Body of pancreas (tissue), 4 donors: ENCODE results near the gene APOL2. TPM values are rescaled to one million over a fixed set of nuclear protein-coding genes. Genes with fewer than 3 reads are reported as not detected.

Source experiments
- ATAC-seq: fragments of 150-250 bp; one replicate; pipeline ENCODE4 v1.9.1; 2016
- DNase-seq, 4 donors: peaks; one replicate each; pipeline ENCODE4 v3.0.0-alpha.2; 2019
- H3K27ac ChIP-seq, 4 donors: fragments of 200-600 bp; sonication (generic); 1 replicate in 3 of 4; 2 replicates in 1 of 4; pipeline versions ENCODE4 v1.5.1 to v1.6.1; 2016 to 2019; ENCODE audit warnings: mild to moderate bottlenecking in 1 of 4, mixed read lengths in 1 of 4, moderate library complexity in 1 of 4
- H3K27me3 ChIP-seq, 2 donors: fragments of 200-600 bp; sonication (generic); one replicate each; pipeline ENCODE4 v1.6.0; 2016; ENCODE audit warnings: mild to moderate bottlenecking in 1 of 2
- H3K36me3 ChIP-seq, 2 donors: fragments of 200-600 bp; sonication (generic); replicated peaks in 1 of 2; 2 replicates each; pipeline ENCODE4 v1.5.1; 2016; ENCODE audit warnings: low read depth in 2 of 2; ENCODE audit not compliant: insufficient read depth in 1 of 2
- H3K4me1 ChIP-seq: fragments of 200-600 bp; sonication (generic); one replicate; pipeline ENCODE4 v1.6.0; 2016
- H3K4me3 ChIP-seq, 2 donors: fragments of 200-600 bp; sonication (generic); 1 replicate in 1 of 2; 2 replicates in 1 of 2; pipeline ENCODE4 v1.5.1; 2016 to 2019
- H3K9me3 ChIP-seq, 3 donors: fragments of 200-600 bp; sonication (generic); 1 replicate in 2 of 3; 2 replicates in 1 of 3; pipeline ENCODE4 v1.5.1; 2016
- CTCF ChIP-seq, 7 experiments: fragments of 450-650 bp in 4 of 7; fragments of 200-600 bp in 3 of 7; sonication (generic) in 3 of 7; IDR thresholded peaks; one replicate each; pipeline ENCODE4 v1.5.1; 2016 to 2019; ENCODE audit warnings: antibody characterized with exemption in 7 of 7
- POLR2A ChIP-seq, 3 donors: fragments of 450-650 bp; IDR thresholded peaks; one replicate each; pipeline ENCODE4 v1.6.1; 2016; ENCODE audit warnings: antibody characterized with exemption in 3 of 3, mild to moderate bottlenecking in 2 of 3
- WGBS, 2 donors: methylation state at CpG; one replicate each; pipeline ENCODE4 v1.1.5; 2017; 5-methylcytosine and 5-hydroxymethylcytosine counted together
- intact Hi-C: fragments of 100-400 bp; cut with DNase I; formaldehyde crosslinking; loops from one replicate; pipeline ENCODE4 v1.15.1; 2023
- total RNA-seq, 2 donors: library from RNA; depleted of rRNA; stranded (reverse); fragments of >200 nt; gene quantifications; one replicate each; pipeline ENCODE4 v1.1.0, GENCODE V29; 2016

APOL2 gene
- total RNA-seq, 2 donors from 2014 or later: 13.5 to 19.1 TPM

DNA sequence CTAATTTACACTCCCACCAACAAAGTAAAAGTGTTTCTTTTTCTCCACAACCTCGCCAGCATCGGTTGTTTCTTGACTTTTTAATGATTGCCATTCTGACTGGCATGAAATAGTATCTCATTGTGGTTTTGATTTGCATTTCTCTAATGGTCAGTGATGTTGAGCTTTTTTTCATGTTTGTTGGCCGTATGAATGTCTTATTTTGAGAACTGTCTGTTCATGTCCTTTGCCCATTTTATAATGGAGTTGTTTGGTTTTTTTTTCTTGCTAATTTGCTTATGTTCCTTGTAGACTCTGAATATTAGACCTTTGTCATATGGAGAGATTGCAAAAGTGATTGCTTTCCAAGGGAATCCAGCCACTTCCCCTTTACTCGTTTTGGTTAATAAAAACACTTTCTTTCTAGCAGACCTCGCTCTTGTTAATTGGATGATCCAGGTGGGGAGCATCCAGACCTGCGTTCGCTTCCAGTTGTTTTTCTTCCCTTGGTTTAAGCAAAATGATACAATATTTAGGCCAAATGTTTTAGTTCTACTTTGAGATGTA is 20.6 kb downstream of the APOL2 start:
- H3K4me1 ChIP-seq: no peaks in the 10 kb centered on the region
- H3K27ac ChIP-seq: no peak overlapping the region
- no peaks in the 10 kb centered on the region for H3K27me3 ChIP-seq
- WGBS, 2 donors: 80 to 83% methylated on average over 7 of the region's 7 CpGs
- DNase-seq (no peak), ATAC-seq (no peak)
- no peaks in the 10 kb centered on the region for H3K36me3 ChIP-seq
- intact Hi-C loops: no loop called here
- no peak overlapping the region for H3K4me3 ChIP-seq
- TF ChIP-seq POLR2A (IDR thresholded peaks at IDR 0.05) (no peak), CTCF (IDR thresholded peaks at IDR 0.05) (no peak)
- no peaks in the 10 kb centered on the region for H3K9me3 ChIP-seq

DNA sequence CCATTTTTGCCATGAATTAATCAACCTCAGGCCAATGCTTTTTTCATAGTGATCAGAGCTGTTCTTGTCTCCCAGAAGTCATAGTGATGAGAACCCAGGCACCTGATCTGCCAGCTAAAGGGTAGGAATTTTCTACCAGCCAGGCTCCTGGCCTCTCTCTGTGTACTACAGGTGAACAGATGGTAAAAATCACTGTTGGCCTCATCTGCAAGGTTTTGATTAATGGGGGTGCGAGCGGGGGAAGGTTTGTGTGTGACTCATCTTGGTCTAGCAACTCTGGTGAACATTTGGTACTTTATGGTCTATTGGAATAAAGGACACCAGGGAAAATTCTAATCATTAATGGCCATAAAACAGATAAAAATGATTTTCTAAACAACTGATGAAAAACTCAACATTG is 23.3 kb downstream of the APOL2 start:
- Histone ChIP-seq H3K27ac (no peak overlapping the region), H3K4me3 (no peak overlapping the region), H3K36me3 (no peaks in the 10 kb centered on the region), H3K27me3 (no peaks in the 10 kb centered on the region), H3K9me3 (no peaks in the 10 kb centered on the region), H3K4me1 (no peaks in the 10 kb centered on the region)
- intact Hi-C loops: no loop called here
- peak in 2 of 4 donors; percentile 31 to 35 for DNase-seq
- no peak for ATAC-seq
- TF ChIP-seq CTCF (IDR thresholded peaks at IDR 0.05): no peak
- no peak for TF ChIP-seq POLR2A (IDR thresholded peaks at IDR 0.05)
- 46 to 52% methylated on average over 2 of the region's 2 CpGs for WGBS, 2 donors

DNA sequence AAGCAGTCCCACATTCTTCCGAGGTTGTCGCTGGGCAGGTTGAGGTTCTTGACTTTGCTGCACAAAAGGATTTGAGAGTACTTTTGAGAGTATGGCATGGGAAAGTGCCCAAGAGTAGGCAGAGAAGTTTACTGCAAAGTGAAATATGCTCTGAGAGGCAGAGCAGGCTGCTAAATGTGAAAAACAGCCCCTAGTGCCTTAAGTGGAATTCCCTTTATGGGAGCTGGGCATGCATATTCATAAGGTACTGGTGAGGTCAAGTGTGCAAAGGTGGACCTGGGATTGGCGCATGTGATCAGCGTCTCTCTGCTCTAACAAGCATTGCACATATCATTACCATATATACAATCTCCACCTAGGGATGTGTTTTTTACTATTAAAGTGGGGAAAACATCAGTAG is 25.7 kb downstream of the APOL2 start:
- Histone ChIP-seq H3K4me1 (no peaks in the 10 kb centered on the region), H3K9me3 (no peaks in the 10 kb centered on the region), H3K27me3 (no peaks in the 10 kb centered on the region), H3K36me3 (no peaks in the 10 kb centered on the region), H3K27ac (no peak overlapping the region), H3K4me3 (no peak overlapping the region)
- ATAC-seq: no peak
- no peak for DNase-seq
- WGBS, 2 donors: 88 to 93% methylated on average over 4 of the region's 4 CpGs
- TF ChIP-seq POLR2A (IDR thresholded peaks at IDR 0.05) (no peak), CTCF (IDR thresholded peaks at IDR 0.05) (no peak)
- intact Hi-C loops: no loop called here

- Histone ChIP-seq H3K4me3 (no peak overlapping the region), H3K4me1 (no peaks in the 10 kb centered on the region), H3K27me3 (no peaks in the 10 kb centered on the region), H3K36me3 (no peaks in the 10 kb centered on the region), H3K27ac (no peak overlapping the region), H3K9me3 (no peaks in the 10 kb centered on the region)
- intact Hi-C loops: no loop called here
- DNase-seq (no peak), ATAC-seq (no peak)
- TF ChIP-seq CTCF (IDR thresholded peaks at IDR 0.05) (no peak), POLR2A (IDR thresholded peaks at IDR 0.05) (no peak)
Observed at GRCh38 chr22:36212901-36213300, 26.4 kb downstream of the APOL2 start.

GRCh38 chr22:36211237-36211861 is 28.0 kb downstream of the APOL2 start:
- Histone ChIP-seq H3K9me3 (no peaks in the 10 kb centered on the region), H3K27ac (no peak overlapping the region), H3K36me3 (no peaks in the 10 kb centered on the region), H3K4me1 (no peaks in the 10 kb centered on the region), H3K4me3 (no peak overlapping the region), H3K27me3 (no peaks in the 10 kb centered on the region)
- ATAC-seq: no peak
- peak in 1 of 4 donors; percentile 52 for DNase-seq
- intact Hi-C loops: no loop called here
- TF ChIP-seq CTCF (IDR thresholded peaks at IDR 0.05): no peak
- no peak for TF ChIP-seq POLR2A (IDR thresholded peaks at IDR 0.05)
- WGBS, 2 donors: 63 to 64% methylated on average over 4 of the region's 4 CpGs
